ENCODE data around the gene IL1R2.

Gene IL1R2

DNA sequence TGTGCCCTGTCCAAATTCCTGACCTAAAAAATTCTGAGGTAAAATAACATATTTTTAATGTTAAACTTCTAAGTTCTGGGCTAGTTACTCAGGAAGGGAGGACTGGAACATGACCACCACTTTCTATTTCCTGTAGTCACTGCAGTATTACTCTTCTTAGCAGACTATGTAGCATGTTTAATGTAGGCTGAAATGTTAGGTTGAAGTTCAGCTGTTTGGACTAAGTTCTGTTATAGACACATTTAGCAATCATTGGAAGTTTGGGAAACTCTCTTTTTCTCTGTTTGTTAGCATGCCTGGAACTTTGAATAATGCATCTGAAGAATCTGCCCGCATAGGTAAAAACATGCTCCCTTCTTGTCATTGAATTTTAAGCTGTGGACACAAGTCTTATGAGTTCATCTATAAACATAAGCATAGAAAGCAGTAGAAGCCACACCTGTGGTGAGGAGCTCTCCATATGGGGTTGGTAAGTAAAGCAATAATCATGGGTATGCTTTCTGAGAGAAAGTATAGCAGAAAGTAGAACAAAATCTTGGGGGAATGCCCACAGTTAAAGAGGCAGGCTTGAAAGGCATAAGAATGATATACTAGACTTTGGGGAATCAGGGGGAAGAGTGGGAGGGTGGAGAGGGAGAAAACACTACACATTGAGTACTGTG, 52.6 kb downstream of the IL1R2 start:
- DNase-seq, result no peak

DNA sequence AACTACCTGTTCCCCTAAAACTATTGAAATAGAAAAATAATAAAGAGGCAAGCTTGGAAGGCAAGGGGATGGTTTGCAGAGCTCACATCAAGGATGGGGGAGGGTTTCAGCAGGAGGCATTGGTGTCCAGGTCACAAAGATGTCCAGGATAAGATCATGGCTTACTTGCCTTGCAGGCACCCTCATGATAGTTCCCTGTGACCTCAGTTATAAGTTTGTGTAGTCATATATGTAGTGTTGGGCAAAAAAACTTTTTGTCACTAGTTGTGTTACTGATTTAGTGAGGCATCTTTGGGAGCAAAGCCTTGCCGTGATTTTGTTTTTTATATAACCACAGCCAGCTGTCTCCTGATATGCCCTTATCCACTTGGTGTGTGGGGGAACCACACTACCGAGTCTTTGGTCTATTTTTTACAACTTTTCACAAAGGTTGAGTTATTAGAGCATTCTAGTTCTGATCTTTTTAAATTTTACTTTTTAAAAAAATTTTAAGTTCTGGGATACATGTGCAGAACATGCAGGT, 53.3 kb downstream of the IL1R2 start:
- no peak for DNase-seq

DNA sequence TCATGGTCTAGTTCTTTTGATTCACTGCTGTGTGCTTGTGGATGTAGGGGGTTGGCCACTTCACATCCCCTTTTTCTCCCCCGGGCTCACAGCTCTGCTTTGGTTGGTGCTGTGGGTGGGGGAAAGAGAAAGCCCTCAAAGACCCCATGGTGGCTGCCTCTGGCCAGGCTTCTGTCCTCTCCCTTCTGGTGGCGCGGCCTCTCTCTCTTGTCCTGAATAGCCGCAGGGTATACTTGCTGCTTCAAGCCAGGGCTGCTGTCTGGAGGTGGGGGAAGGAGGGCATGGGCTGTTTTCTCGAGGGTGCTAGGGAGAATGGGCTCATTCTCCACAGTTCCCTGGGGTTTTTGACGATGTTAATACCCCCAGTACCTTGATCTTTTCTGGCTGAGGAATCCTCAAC, 53.9 kb downstream of the IL1R2 start:
- no peak for DNase-seq

DNA sequence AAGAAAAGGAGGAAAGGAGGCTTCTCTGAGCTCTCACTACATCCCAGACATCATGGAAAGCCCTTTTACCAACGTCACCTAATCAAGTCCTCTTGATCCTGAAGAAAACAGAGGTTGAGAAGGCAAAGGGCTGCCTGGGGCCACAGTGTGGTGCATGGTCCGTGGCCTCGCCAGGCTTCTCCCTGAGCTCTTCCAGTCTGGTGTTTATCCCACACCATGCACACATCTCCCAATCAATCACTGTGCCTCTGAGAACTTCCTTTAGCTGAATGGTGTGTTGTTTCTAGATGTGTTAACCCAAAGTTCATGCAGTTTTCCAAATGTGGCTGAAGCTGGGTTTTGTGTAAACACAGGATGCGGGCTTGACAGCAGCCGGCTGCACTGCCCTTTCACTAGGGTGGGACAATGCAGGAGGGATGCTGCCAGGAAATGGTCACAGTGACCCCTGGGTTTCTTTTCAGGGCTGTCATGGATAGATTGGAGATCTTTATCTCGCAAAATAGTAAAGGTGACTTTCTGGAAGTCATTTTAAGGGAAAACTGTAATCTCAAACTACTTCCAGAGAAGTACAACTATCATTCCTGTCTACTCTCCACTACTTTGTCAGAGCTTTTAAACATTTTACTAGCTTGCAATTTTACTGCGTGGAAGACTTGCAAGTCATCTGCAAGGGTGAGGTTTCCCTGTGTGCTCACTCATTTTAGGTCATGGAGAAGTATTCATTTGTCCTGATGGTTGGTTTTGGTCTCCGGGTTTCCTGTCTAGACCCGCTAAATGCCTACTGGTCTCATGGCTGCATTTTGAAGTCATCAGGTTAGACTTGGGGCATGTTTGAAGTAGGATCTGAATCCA, 54.6 kb downstream of the IL1R2 start:
- no peak for DNase-seq

DNA sequence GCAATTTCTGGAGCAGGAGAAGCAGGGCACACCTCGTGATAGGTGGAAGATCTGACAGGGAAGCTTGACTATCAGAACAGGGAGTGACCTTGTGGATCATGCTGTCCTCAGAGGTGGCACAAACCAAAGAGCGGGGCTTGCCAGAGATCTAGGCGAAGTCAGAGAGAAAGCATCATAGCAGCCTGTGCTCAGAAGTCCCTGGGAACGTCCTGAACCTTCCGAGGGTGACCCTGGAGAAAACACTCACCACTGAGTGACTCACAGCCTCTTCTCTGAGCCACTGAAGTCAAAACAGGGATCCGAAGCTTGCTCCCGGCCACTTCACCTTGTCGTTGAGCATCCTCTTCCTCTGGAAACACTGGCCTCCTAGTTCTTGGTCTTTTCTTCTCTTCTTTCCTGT, 56.7 kb downstream of the IL1R2 start:
- DNase-seq, result no peak

DNA sequence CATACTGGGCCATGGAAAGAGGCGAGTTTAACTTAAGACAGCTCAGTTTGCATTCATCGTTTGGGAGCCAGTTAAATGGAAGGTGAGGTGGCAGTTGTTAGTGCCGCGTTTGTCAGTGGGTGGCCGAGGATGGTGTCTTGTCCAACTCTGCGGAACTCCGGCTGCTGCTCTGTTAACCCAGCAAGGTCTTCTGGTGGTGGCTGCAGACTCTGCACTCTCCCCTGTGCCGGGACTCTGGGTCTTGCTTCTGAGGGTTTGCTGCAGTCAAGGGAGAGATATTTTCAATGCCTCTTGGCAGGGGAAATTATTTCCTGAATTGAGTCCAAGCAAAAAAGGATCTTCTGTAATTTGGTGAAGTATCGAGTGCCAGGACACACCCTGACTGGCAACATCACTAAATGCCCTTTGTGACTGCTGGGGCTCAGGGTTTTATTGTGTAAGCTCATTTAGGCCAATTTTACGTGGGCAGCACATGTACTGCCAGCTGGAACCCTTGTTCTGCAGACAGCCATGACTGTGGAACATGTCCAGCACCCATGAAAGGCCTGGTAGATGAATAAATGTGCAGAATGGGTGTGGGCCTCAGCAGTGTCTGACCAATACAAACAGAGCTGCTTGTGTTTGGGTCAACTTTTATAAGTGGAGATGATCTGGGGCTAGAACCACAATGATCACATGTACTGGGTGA, 58.1 kb downstream of the IL1R2 start:
- no peak for DNase-seq

DNA sequence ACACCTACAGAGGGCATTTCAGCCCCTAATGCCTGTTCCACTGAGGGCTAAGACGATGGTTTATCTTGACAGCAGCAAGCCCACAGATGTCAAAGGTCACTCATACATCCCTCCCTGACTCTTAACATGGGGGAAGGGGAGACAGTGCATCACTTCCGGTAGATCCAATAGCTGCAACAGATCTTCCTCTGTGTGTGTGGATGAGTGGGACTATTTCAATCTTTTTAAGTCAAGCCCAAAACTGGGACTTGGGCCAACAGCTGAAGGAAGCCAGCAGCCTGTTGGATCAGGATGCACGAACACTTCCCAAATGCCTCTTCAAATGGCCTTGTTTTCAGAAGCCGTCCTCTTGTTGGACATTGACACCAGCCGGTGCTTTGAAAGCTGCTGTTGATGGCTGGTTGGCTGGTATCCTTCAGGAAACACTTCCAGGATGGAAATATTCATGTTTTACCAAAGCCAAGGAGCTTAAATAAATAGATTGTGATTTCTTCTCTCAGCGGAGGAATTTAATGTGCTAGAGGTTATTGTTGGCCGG, 59.2 kb downstream of the IL1R2 start:
- no peak for DNase-seq

DNA sequence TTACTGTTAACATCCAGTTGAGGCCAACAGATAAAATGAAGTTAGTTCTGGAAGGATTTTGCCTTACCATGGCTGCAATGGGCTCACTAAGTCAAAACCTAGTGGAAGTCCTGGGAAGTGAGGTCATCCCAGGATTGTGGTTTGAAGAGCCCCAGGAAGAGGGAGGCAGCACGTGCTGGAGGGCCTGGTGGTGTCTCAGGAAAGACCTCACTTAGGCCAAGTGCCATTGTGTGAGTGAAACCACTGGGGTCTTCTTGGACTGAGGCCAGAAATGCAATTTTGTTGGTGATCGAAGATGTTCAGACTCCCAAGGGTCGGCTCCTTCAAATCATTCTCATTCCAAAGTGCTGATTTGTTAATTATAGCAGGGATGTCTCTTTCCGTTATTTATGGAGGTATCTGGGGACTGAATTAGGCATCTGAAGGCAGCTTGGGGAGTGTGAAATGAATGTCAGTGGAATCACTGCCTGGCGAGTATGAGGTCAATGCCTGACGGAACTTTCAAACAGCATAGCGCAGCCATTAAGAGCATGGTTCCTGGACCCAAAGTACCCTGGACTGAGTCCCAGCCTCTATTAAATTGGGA, 60.0 kb downstream of the IL1R2 start:
- DNase-seq, result no peak

DNA sequence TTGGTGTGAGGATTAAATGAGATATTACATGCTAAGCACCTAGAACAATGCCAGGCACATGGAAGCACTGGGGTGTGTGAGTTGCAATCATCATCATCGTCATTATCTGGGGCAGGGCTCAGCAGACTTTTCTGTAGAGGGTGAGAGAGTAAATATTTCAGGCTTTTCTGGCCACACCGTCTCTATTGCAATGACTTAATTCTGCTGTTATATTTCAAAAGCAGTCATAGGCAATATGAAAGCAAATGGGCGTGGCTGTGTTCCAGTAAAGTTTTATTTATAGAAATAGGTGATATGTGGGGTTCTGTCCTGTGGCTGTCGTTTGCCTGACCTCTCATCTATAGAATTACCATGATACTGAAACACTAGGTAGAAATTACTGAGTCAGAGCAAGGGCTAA, 60.6 kb downstream of the IL1R2 start:
- DNase-seq, result no peak

DNA sequence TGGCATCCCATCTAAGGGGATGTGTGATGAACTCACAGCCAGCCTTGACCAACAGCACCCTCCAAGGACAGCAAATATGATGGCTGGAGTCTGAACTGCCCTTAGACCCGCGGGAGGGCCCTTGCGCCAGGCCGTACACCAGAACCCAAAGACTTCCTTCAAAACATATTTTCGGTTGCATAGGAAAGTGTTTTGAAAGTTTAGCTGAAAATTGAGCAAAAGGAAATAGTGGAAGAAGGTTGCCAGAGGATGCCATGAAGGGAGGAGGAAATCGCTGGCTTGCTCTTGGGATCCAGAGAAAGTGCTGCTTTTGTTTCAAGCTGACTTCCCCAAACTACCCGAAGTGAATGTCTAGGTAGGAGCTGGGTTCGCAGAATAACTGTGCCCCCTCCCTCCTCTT, 61.3 kb downstream of the IL1R2 start:
- no peak for DNase-seq

DNA sequence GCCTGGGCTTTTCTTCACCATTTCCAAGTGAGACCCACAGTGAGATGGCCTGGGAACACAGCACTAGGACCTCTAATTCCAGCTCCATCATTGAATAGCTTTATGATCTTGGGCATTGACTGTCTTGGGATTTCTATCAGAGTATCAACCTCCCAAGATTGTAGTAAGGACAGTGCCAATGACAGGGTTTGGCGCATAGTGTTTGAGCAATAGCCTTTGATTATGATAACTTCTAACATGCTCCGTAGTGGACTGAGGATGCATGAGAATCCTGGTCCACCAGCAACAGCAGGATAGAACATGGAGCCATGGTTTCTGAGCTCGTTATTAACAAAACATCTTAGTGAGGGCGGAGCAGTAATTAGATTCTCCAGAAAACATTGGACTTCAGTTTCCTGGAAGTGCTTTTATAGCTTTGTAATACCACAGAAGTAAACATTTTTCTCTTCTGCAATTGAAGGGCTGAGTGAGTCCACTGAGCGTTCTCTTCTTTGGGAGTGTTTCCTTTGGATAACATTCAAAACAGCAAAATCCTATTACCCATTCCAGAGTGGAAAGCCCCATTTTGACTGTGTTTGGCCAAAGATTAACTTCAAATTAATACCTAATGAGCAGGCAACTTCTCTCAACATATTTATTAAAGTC, 63.7 kb downstream of the IL1R2 start:
- DNase-seq, result no peak

DNA sequence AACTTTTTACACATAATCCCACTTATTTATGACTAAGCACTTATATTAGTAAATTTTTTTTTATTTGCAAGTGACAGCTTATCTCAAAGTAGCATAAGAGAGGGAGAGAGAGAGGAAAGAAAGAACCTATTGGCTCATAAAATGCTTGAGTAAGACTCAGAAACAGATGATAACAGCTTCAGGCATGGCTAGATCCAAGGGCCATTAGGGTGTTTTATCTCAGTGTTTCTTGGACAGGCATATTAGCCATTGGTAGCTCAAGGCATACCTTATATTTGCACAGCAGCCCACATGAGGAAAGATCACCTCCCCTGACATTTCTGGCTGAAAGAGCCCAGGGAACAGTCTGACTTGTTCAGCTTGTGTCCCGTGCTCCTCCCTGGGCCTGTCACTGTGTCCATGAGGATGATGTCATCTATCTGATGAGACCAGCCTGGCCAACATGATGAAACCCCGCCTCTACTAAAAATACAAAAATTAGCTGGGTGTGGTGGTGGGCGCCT, 64.4 kb downstream of the IL1R2 start:
- DNase-seq, result no peak

DNA sequence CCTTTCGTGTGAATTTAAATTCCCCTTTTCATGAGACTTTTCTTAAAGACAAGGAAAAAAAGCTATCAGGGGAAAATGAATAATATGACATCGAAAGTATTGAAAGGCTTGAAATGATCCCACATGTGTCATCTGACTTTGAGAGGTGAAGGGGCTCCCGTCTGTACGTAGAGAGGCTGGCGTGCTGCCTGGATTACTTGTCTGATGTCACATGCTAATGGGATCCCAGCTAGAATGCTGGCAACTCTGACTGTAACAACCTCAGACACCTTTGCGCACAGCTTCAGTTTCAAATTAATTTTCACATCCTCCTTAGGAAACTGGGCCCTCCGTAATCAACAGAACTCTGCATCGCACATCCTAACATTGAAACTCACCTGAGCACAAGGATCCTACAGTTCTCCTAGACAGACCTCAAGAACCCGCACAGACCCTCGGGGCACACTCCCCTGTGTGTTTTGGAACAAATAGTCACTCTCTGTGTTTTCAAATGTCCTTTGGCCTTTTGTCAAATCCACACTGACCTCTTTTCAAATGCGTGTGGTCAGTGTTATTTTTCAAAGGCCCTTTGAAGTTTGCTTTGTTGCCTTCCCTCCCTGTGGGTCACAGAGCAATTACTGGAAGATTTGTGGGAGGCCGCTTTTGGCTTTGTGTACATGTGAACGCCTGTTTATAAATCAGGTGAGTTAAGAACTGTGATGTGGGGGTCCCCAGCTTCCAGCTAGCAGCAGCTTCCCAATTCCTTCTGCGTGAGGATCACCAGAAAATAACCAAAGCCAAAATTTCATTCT, 65.9 kb downstream of the IL1R2 start:
- DNase-seq, result no peak

DNA sequence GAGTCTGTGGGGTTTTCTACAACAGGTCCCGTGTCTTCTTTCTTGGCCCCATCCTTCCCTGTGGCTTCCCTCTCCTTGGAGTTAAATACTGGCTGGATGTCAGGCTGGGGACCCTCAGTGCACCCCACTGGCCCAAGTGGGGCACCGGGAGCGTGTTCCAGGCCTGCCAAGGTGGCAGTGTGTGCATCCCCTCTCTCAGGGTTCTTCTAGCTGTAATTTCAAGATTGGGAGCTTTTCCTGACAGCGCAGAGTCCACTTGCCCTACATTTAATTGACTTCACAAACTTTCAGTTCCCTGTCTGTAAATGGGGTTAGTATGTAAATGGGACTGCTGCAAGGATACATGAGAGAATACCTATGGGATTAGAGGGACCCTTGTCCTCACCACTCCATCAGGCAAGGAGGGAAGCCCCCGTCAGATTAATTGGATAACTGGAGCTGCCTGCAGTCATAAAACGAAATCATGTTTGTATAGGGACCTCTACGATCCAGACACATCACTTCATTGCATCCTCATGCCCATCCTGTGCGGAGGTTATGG, 66.6 kb downstream of the IL1R2 start:
- no peak for DNase-seq

DNA sequence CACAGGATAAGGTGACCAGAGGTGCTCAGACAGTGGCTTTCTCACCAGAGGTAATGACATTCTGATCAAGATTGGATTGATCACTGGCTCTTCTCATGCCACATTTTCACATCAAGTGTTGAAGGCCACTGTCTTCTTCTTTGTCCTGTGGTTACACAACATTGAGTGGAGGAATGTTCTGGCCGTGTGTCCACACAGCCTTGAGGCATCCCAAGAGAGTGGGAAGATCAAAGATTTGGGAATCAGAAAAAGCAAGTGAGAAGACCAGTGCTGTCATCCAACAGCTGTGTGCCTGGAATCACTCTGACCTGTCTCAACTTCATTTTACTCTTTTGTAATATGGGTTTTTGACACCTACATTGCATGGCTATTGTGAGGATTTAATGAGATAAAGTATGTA, 67.4 kb downstream of the IL1R2 start:
- no peak for DNase-seq

DNA sequence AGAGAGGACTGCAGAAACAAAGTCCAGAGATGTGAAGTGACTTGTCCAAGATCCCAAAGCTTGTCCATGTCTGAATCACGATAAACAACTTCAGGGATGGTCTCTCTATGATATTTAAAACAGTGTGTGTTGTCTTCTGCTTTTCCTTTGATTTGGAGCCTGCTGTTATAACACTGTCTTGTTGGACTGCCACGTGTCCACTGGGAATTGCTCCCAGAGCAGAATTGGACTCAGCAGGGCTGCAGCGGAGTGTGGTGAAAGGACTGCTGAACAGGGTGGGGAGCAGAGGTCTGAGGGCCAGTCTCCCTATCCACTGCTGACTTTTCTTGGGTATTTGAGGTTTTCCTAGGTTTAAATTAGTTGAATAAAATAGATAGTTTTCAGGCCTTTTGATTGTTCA, 68.3 kb downstream of the IL1R2 start:
- no peak for DNase-seq

DNA sequence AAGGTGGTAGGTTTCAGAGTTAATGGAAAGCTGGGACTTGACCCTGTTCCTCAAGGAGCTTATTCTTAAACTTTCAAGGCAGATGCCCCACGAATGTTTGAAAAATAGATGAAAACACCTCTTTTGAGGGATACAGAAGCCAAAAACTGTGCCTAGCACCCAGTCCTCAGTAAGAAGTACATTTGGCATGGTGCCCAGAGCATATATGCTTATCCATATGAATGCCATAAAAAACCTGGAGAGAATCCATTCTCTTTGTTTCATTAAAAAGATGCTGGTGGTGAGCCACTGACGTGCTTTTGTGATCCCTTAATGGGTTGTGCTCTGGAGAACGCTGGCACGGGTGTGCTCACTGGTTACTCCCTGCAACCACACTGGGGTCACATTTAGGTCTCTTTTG, 69.0 kb downstream of the IL1R2 start:
- DNase-seq, result no peak

DNA sequence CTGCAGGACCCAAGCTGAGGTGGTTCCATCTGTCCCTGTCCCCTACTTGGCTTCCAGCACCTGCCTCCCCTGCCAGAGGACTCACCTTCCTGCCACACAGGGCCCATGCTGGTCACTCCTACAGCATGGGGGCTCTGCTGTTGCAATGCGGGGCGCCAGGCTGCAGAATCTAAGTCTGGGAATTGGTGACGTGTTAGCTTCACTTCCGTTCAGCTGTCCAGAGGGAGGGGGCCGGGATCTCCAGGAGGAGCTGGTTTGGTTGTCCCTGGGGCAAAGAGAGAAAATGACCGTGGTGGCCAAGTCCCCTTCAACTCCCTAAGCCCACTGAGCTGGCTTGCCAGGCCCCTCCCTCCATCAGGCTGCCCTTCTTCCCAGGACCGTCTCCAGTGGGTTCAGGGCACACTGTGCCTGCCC, 69.5 kb downstream of the IL1R2 start:
- DNase-seq, result no peak

DNA sequence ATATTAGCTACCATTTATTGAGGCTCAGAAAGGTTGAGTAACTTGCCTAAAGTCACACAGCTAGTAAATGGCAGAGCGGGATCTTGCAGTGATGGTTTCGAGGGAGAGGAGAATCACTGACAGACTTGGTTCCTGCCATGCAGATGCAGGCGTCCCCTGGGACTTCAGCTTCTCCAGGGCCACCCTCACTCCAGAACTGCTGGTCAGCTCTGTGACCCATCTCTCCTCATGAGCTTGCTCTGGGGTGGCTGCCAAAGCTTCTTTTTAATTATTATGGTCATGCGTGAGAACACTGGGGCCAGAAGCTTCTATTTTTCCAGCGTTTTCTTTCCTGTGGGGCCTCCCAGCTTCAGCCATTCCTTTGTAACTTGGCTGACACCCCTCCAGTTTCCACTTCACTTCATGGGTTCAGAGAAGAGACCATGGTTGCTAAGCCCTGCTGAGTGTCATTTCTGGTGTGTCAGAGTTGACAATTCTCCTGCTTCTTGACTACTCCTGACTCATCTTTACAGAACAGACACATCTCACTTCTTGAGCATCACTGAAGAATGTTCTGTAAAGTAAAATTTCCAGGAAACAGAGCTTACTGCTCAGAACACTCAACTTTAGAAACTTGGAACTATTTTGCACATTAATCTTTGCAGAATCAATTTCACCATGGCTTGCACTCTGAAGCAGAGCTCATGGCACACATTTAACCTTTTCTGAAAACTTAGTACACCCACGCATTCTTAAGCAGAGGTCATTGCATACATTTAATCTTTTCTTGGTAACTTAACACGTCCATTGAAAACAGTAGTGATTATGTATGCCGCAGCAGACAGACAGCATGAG, 70.4 kb downstream of the IL1R2 start:
- no peak for DNase-seq

DNA sequence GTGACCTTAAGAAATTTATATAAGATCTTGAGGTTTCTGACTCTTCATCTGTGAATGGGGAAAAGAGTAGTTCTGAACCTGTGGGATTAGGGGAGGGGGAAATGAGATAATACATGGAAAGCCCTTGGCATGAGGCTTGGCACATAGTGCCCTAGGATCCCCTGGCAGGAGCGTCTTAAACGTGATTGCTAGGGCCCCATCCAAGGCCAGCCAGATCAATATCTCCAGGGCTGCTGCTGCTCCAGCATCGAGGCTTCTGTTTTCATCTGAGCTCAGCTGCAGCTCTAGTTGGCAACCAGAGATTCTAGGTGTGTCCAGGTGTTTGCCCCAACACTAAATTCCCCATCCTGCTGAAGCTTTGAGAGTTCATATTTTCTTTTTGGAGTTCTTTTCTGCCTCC, 71.0 kb downstream of the IL1R2 start:
- no peak for DNase-seq

Data from NCI-H82 (cell line).